Fibroblast of lung (primary cell): ENCODE data around the gene TAS2R42. TPM values are rescaled to one million over a fixed set of nuclear protein-coding genes. Genes with fewer than 3 reads are reported as not detected.

Source experiments
- DNase-seq, 2 donors: peaks; one replicate each; pipeline versions ENCODE4 v3.0.0 to v3.0.0-alpha.2; 2010; ENCODE audit warnings: low read depth in 2 of 2
- H2AFZ ChIP-seq: 2 replicates; pipeline ENCODE4 v1.5.1; 2012; ENCODE audit warnings: low read length, control low read depth, inconsistent platforms
- H3K27ac ChIP-seq: 2 replicates; pipeline ENCODE4 v1.5.1; 2011; ENCODE audit warnings: low read length, control low read depth; ENCODE audit not compliant: insufficient read depth
- H3K27me3 ChIP-seq: 2 replicates; pipeline ENCODE4 v1.5.1; 2011; ENCODE audit warnings: mild to moderate bottlenecking, low read length; ENCODE audit not compliant: control insufficient read depth, insufficient read depth
- H3K36me3 ChIP-seq: 2 replicates; pipeline ENCODE4 v1.5.1; 2011; ENCODE audit warnings: low read length; ENCODE audit not compliant: control insufficient read depth, insufficient read depth
- H3K4me1 ChIP-seq: 2 replicates; pipeline ENCODE4 v1.5.1; 2011; ENCODE audit warnings: low read length; ENCODE audit not compliant: control insufficient read depth, insufficient read depth; ENCODE audit errors: extremely low read depth
- H3K4me2 ChIP-seq: 2 replicates; pipeline ENCODE4 v1.5.1; 2011; ENCODE audit warnings: low read length, control low read depth; ENCODE audit not compliant: insufficient read depth; ENCODE audit errors: extremely low read depth
- H3K4me3 ChIP-seq, 4 experiments: fragments of 200-600 bp in 1 of 4; sonication (generic) in 1 of 4; replicated peaks in 1 of 4; 2 replicates each; pipeline ENCODE4 v1.5.1; 2011 to 2016; ENCODE audit warnings: low read length in 4 of 4, low read depth in 3 of 4, mild to moderate bottlenecking in 3 of 4, control low read depth in 2 of 4, inconsistent platforms in 1 of 4, mixed read lengths in 1 of 4; ENCODE audit not compliant: insufficient read depth in 1 of 4; ENCODE audit errors: control extremely low read depth in 1 of 4
- H3K79me2 ChIP-seq: 2 replicates; pipeline ENCODE4 v1.5.1; 2012; ENCODE audit warnings: mild to moderate bottlenecking, low read length, inconsistent platforms; ENCODE audit not compliant: control insufficient read depth, insufficient read depth
- H3K9ac ChIP-seq: 2 replicates; pipeline ENCODE4 v1.5.1; 2011; ENCODE audit warnings: mild to moderate bottlenecking, low read length, control low read depth; ENCODE audit not compliant: insufficient read depth
- H3K9me3 ChIP-seq: 2 replicates; pipeline ENCODE4 v1.5.1; 2012; ENCODE audit warnings: low read depth, low read length; ENCODE audit not compliant: control insufficient read depth, insufficient read depth
- H4K20me1 ChIP-seq: 2 replicates; pipeline ENCODE4 v1.5.1; 2011; ENCODE audit warnings: low read length; ENCODE audit not compliant: control insufficient read depth, insufficient read depth; ENCODE audit errors: extremely low read depth
- EZH2 ChIP-seq: IDR thresholded peaks from 2 replicates; pipeline ENCODE4 v1.5.1; 2012; ENCODE audit warnings: low read length, control low read depth, mild to moderate bottlenecking; ENCODE audit errors: missing control alignments
- polyA plus RNA-seq, 2 donors: library from polyadenylated mRNA; depleted of rRNA in 1 of 2; stranded (reverse) in 1 of 2; unstranded in 1 of 2; fragments of >200 nt; gene quantifications; 2 replicates each; pipeline ENCODE4 v1.2.1, GENCODE V29; 2011 to 2012; ENCODE audit warnings: missing spikeins in 1 of 2
- total RNA-seq: library from RNA; depleted of rRNA; stranded (reverse); fragments of >200 nt; gene quantifications from 2 replicates; pipeline ENCODE4 v1.2.1, GENCODE V29; 2014
- TF ChIP-seq, protein P1 (sequence below), 2 donors: IDR thresholded peaks in 1 of 2; conservative IDR thresholded peaks in 1 of 2; 1 replicate in 1 of 2; 2 replicates in 1 of 2; pipeline ENCODE4 v1.5.1; 2011 to 2012; ENCODE audit warnings: low read length in 2 of 2, control low read depth in 1 of 2, inconsistent platforms in 1 of 2, low read depth in 1 of 2, mild to moderate bottlenecking in 1 of 2

The TAS2R42 gene
- total and polyA plus RNA-seq, 2 donors (not counting 1 experiment from before 2014, with no cell fraction given), result not detected

DNA sequence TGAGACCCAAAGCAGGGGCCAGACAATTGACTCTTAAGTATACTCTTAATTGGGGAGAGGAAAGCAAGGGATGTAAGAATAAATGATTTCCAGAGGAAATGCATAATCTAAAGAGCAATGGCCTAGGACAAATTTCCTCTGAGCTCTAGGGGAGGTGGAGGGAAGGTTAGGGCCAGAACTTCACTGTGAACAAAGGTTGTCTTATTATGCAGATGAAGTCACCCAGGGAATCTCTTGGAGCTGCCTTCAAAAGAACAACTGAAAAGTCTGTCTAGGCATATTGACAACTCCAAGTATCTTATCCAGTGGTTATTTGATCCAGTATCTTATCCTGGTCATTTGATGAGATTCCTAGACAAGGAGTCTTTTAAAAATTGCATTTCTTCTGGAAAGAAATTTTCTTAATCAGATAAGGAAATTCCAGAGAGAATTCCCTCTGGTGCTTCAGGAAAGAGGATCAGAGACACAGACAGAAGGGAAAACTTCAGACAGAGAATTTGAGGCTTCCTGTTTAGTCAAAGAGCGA lies 32.3 kb downstream of the TAS2R42 start:
- H3K4me1 ChIP-seq, result no peaks in the 10 kb centered on the region
- H3K9me3 ChIP-seq, result no peaks in the 10 kb centered on the region
- no peaks in the 10 kb centered on the region for H3K27me3 ChIP-seq
- no peak overlapping the region for H2AFZ ChIP-seq
- DNase-seq, result no peak
- H3K9ac ChIP-seq, result no peak overlapping the region
- TF ChIP-seq, protein P1, sequence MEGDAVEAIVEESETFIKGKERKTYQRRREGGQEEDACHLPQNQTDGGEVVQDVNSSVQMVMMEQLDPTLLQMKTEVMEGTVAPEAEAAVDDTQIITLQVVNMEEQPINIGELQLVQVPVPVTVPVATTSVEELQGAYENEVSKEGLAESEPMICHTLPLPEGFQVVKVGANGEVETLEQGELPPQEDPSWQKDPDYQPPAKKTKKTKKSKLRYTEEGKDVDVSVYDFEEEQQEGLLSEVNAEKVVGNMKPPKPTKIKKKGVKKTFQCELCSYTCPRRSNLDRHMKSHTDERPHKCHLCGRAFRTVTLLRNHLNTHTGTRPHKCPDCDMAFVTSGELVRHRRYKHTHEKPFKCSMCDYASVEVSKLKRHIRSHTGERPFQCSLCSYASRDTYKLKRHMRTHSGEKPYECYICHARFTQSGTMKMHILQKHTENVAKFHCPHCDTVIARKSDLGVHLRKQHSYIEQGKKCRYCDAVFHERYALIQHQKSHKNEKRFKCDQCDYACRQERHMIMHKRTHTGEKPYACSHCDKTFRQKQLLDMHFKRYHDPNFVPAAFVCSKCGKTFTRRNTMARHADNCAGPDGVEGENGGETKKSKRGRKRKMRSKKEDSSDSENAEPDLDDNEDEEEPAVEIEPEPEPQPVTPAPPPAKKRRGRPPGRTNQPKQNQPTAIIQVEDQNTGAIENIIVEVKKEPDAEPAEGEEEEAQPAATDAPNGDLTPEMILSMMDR (conservative IDR thresholded peaks at IDR 0.05 in 1 of 2, IDR thresholded peaks at IDR 0.05 in 1 of 2; ENCODE audit: low read depth in 1 of 2, low read length in 2 of 2), result no peak
- no peak for TF ChIP-seq EZH2
- no peak overlapping the region for H3K4me3 ChIP-seq
- H3K36me3 ChIP-seq, result no peaks in the 10 kb centered on the region
- no peak overlapping the region for H3K4me2 ChIP-seq
- no peaks in the 10 kb centered on the region for H4K20me1 ChIP-seq
- H3K79me2 ChIP-seq, result peaks cover 22% of the 10 kb centered on the region
- H3K27ac ChIP-seq, result no peak overlapping the region

DNA sequence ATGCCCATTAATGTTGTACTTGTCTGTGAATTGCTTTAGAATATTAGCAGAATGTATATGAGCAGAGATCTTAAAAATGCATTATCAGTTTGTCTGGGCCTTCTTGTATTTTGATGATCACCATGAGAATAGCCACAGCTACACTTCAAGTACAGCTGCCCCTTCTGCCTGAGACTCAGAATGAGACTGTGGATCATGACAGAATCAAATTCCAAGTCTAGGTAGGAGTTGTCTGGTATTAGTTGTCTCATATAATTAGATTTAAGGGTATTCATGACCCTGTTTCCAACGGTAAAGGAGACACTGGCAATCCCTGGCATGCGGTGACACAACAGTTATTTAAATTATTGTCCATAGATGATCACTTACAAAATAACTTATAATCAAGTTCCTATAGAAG lies 34.0 kb downstream of the TAS2R42 start:
- Histone ChIP-seq H3K9me3 (no peaks in the 10 kb centered on the region), H4K20me1 (no peaks in the 10 kb centered on the region), H3K4me3 (no peak overlapping the region), H3K9ac (no peak overlapping the region), H3K79me2 (peaks cover 11% of the 10 kb centered on the region), H3K27me3 (no peaks in the 10 kb centered on the region), H3K4me1 (no peaks in the 10 kb centered on the region), H3K4me2 (no peak overlapping the region), H2AFZ (no peak overlapping the region), H3K27ac (no peak overlapping the region), H3K36me3 (no peaks in the 10 kb centered on the region)
- no peak for DNase-seq
- TF ChIP-seq EZH2, result no peak
- TF ChIP-seq, protein P1 (conservative IDR thresholded peaks at IDR 0.05 in 1 of 2, IDR thresholded peaks at IDR 0.05 in 1 of 2; ENCODE audit: low read depth in 1 of 2, low read length in 2 of 2), result no peak

DNA sequence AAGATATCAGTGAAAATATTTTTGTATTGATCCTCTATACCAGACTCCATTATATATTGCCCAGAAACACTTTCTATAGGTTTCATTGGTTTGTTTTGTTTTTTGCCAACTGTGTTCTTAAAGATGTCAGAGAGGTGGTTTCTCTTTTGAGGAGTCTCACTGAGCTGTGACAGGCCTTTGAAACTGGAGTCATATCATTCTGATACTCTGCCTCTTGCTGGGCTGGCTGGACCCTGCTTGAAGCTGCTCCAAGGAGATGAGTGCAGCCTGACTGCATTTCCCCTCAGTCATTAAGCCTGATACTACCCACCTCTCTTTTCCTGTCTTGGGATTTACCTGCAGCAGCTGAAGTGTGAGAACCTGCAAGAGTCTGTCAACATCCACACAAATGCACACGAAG lies 35.9 kb downstream of the TAS2R42 start:
- H3K4me1 ChIP-seq, result no peaks in the 10 kb centered on the region
- H4K20me1 ChIP-seq, result no peaks in the 10 kb centered on the region
- no peak overlapping the region for H3K4me2 ChIP-seq
- H3K9me3 ChIP-seq, result no peaks in the 10 kb centered on the region
- no peaks in the 10 kb centered on the region for H3K27me3 ChIP-seq
- TF ChIP-seq, protein P1 (conservative IDR thresholded peaks at IDR 0.05 in 1 of 2, IDR thresholded peaks at IDR 0.05 in 1 of 2; ENCODE audit: low read depth in 1 of 2, low read length in 2 of 2), result no peak
- no peak for TF ChIP-seq EZH2
- H3K27ac ChIP-seq, result no peak overlapping the region
- H2AFZ ChIP-seq, result no peak overlapping the region
- H3K9ac ChIP-seq, result no peak overlapping the region
- DNase-seq, result no peak
- H3K36me3 ChIP-seq, result no peaks in the 10 kb centered on the region
- peaks cover 7% of the 10 kb centered on the region for H3K79me2 ChIP-seq
- H3K4me3 ChIP-seq, result no peak overlapping the region
